Non-pigmented ciliary epithelial cell (primary cell): ENCODE data around the gene ANKRD42.

Source experiments
- DNase-seq: peaks from one replicate; pipeline ENCODE4 v3.0.0-alpha.2; 2010; ENCODE audit warnings: low read depth

The ANKRD42 gene

DNA sequence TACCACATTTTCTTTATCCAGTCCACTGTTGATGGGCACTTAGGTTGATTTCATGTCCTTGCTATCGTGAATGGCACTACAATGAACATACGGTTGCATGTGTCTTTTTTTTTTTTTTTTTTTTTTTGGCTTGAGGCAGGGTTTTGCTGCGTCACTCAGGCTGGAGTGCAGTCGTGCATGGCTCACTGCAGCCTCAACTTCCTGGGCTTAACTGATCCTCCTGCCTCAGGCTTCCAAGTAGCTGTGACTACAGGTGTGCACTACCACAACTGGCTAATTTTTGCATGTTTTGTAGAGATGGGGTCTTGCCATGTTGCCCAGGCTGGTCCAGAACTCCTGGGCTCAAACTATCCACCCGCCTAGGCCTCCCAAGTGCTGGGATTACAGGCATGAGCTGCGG lies 94.1 kb downstream of the ANKRD42 start:
- DNase-seq, result no peak

DNA sequence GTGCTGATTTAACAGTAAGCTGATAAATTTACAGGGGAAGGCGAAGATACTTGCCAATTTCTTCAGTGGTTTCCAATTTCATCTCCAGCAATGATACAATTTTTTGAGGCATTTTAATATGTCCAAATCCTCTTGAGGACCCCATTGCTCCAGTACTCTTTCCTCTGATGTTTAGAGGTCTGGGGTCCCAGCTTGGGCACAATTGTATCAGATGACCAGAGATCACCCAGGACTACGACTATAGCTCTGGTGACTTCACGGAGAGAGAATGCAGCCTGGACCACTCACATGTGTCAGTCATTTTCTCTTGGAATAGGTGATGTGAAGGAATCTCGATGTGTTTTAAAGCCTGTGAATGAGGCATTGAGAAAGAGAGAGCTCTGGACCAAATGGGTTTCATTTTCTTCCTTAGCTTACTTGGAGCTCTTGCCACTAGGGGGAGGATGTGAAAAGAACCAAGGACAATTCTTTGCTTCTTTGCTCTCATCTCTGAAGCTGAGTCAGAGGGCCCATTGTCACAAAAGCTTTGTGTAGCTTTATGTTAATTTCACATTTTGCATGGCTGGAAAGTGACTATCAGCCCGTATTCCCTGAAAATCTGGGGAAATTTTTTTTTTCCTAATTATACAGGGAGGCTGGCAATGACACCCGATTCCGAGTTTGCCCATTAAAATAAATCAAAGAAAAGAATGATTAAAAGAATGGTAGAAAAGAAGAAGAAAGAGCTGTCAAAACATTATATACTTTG lies 99.4 kb downstream of the ANKRD42 start:
- DNase-seq, result peak; percentile 41

DNA sequence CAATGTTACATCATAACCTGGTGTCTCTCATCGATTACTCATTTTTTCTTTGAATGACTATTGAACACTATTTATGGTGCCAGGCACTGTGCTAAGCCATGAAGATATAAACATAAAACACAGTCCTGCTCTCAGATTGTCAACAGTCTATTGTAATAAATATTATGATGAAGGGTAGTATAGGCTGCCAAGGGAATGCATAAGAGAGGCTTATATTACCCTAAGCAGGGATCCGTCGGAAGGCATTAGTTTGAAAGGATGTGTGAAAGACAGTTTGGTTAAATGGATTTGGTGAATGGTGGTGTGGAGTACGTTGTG lies 99.9 kb downstream of the ANKRD42 start:
- no peak for DNase-seq

DNA sequence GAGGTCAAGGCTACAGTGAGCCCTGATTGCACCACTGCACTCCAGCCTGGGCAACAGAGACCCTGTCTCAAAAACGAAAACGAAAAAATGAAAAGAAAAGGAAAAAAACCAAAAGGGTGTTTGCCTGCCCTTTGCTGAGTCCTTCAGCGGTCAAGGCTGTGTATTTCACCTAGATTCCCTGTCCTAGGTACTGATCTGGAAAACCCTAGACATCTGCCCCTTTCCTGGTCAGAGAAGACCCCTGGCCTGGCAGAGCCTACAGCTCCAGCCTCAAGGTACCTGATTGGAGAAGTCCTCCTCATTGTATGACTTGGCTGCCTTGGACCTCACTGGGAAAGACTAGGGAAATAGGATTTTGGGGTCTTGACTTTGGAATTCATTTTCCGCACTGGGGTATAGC lies 100.7 kb downstream of the ANKRD42 start:
- no peak for DNase-seq
